Vagina (tissue), 2 donors: ENCODE results near the gene TSHR. TPM values are rescaled to one million over a fixed set of nuclear protein-coding genes. Genes with fewer than 3 reads are reported as not detected.

Experiments used
- DNase-seq, 2 donors: peaks; one replicate each; pipeline ENCODE4 v3.0.0-alpha.2; 2017; ENCODE audit errors: extremely low spot score in 2 of 2
- H3K27ac ChIP-seq: fragments of 200-600 bp; sonication (generic); one replicate; pipeline ENCODE4 v1.5.1; 2019
- H3K27me3 ChIP-seq: fragments of 200-600 bp; sonication (generic); one replicate; pipeline ENCODE4 v1.5.1; 2019
- H3K36me3 ChIP-seq, 2 donors: fragments of 200-600 bp; sonication (generic); one replicate each; pipeline ENCODE4 v1.5.1; 2017 to 2019
- H3K4me1 ChIP-seq: fragments of 200-600 bp; sonication (generic); one replicate; pipeline ENCODE4 v1.5.1; 2019
- H3K4me3 ChIP-seq, 2 donors: fragments of 200-600 bp; sonication (generic); 1 replicate in 1 of 2; 2 replicates in 1 of 2; pipeline ENCODE4 v1.5.1; 2016 to 2019
- H3K9me3 ChIP-seq: fragments of 200-600 bp; sonication (generic); one replicate; pipeline ENCODE4 v1.5.1; 2019
- CTCF ChIP-seq, 3 experiments: fragments of 450-650 bp in 2 of 3; fragments of 200-600 bp in 1 of 3; sonication (generic) in 1 of 3; IDR thresholded peaks; one replicate each; pipeline ENCODE4 v1.5.1; 2017 to 2019; ENCODE audit warnings: antibody characterized with exemption in 3 of 3, mild to moderate bottlenecking in 2 of 3, moderate library complexity in 2 of 3
- POLR2A ChIP-seq, 2 donors: fragments of 450-650 bp; IDR thresholded peaks; one replicate each; pipeline ENCODE4 v1.6.1; 2017; ENCODE audit warnings: antibody characterized with exemption in 2 of 2, mild to moderate bottlenecking in 2 of 2, moderate library complexity in 2 of 2
- POLR2AphosphoS5 ChIP-seq, 2 donors: sonication (generic); formaldehyde crosslinking; IDR thresholded peaks; one replicate each; pipeline ENCODE4 v1.9.0; 2017; ENCODE audit warnings: antibody characterized with exemption in 2 of 2, mild to moderate bottlenecking in 2 of 2, low read depth in 1 of 2; ENCODE audit not compliant: insufficient read depth in 1 of 2
- intact Hi-C: fragments of 100-400 bp; cut with DNase I; formaldehyde crosslinking; loops from one replicate; pipeline ENCODE4 v1.15.1; 2023
- total RNA-seq: library from RNA; depleted of rRNA; stranded (reverse); fragments of >200 nt; gene quantifications from one replicate; pipeline ENCODE4 v1.2.3, GENCODE V29; 2016

Gene TSHR
- total RNA-seq, 1 donor from 2014 or later = not detected

GRCh38 chr14:81193924-81194633, 238.7 kb downstream of the TSHR start:
- Histone ChIP-seq H3K9me3 (no peaks in the 10 kb centered on the region), H3K27me3 (no peaks in the 10 kb centered on the region), H3K4me3 (no peak overlapping the region), H3K36me3 (peaks cover 0 to 66% of the 10 kb centered on the region in 2 donors), H3K27ac (no peak overlapping the region), H3K4me1 (no peaks in the 10 kb centered on the region)
- DNase-seq = no peak
- TF ChIP-seq POLR2AphosphoS5 (IDR thresholded peaks at IDR 0.05; ENCODE audit: insufficient read depth in 1 of 2, low read depth in 1 of 2) (no peak), CTCF (IDR thresholded peaks at IDR 0.05) (no peak), POLR2A (IDR thresholded peaks at IDR 0.05) (no peak)
- intact Hi-C loops = no loop called here

Other genes starting within 250 kb of the TSHR start
- 6.6 TPM for gene CEP128, start 13.9 kb upstream of the TSHR start, total RNA-seq